Neural crest cell (in vitro differentiated cells): ENCODE results near the gene ZFAND3. TPM values are rescaled to one million over a fixed set of nuclear protein-coding genes. Genes with fewer than 3 reads are reported as not detected.
A peak's percentile ranks its signal among the peaks of the same experiment; 100 is the strongest.

ENCODE experiments used
- DNase-seq: peaks from one replicate; pipeline ENCODE4 v3.0.0; 2021; ENCODE audit warnings: low read depth, mixed read lengths, low spot score
- H3K27ac Mint-ChIP-seq: one replicate; pipeline ENCODE4 v1.8.0; 2021; ENCODE audit warnings: mild to moderate bottlenecking, mixed read lengths; ENCODE audit not compliant: unreplicated experiment
- H3K27me3 Mint-ChIP-seq: 2 replicates; pipeline ENCODE4 v1.8.0; 2021; ENCODE audit warnings: low read depth, mild to moderate bottlenecking, mixed read lengths
- H3K36me3 Mint-ChIP-seq: 2 replicates; pipeline ENCODE4 v1.8.0; 2021; ENCODE audit warnings: low read depth, mild to moderate bottlenecking, mixed read lengths
- H3K4me1 Mint-ChIP-seq: 2 replicates; pipeline ENCODE4 v1.8.0; 2021; ENCODE audit warnings: mixed read lengths
- H3K4me3 Mint-ChIP-seq: one replicate; pipeline ENCODE4 v1.8.0; 2021; ENCODE audit warnings: mild to moderate bottlenecking, mixed read lengths
- H3K9me3 Mint-ChIP-seq: 2 replicates; pipeline ENCODE4 v1.8.0; 2021; ENCODE audit warnings: mixed read lengths
- CTCF ChIP-seq: fragments of 200-600 bp; sonication (generic); conservative IDR thresholded peaks from 2 replicates; pipeline ENCODE4 v1.5.0; 2021; ENCODE audit warnings: antibody characterized with exemption, mild to moderate bottlenecking
- total RNA-seq: library from RNA; stranded (reverse); gene quantifications from 2 replicates; pipeline ENCODE4 v1.2.1, GENCODE V29; 2021

The ZFAND3 gene
- total RNA-seq, 1 donor from 2014 or later = 65.9 TPM

GRCh38 chr6:38170666-38171355 is 351.3 kb downstream of the ZFAND3 start:
- TF ChIP-seq CTCF = no peak
- Mint-ChIP-seq H3K4me1 (peaks cover 16% of the 10 kb centered on the region), H3K27ac (peak overlapping the region; percentile 81), H3K4me3 (peak overlapping the region; percentile 15), H3K9me3 (no peaks in the 10 kb centered on the region), H3K36me3 (peaks cover 2% of the 10 kb centered on the region), H3K27me3 (no peaks in the 10 kb centered on the region)
- DNase-seq = no peak

- H3K4me1 Mint-ChIP-seq = peaks cover 24% of the 10 kb centered on the region
- TF ChIP-seq CTCF = no peak
- H3K27me3 Mint-ChIP-seq = no peaks in the 10 kb centered on the region
- no peaks in the 10 kb centered on the region for H3K9me3 Mint-ChIP-seq
- no peak for DNase-seq
- H3K27ac Mint-ChIP-seq = no peak overlapping the region
- no peak overlapping the region for H3K4me3 Mint-ChIP-seq
- peaks cover 2% of the 10 kb centered on the region for H3K36me3 Mint-ChIP-seq
These were observed 352.6 kb downstream of the ZFAND3 start for GRCh38 chr6:38171997-38172738.

GRCh38 chr6:38172739-38173410 is 353.3 kb downstream of the ZFAND3 start:
- no peaks in the 10 kb centered on the region for H3K9me3 Mint-ChIP-seq
- peak overlapping the region; percentile 50 for H3K27ac Mint-ChIP-seq
- peaks cover 31% of the 10 kb centered on the region for H3K4me1 Mint-ChIP-seq
- no peak for DNase-seq
- H3K4me3 Mint-ChIP-seq = no peak overlapping the region
- no peak for TF ChIP-seq CTCF
- H3K36me3 Mint-ChIP-seq = peaks cover 2% of the 10 kb centered on the region
- no peaks in the 10 kb centered on the region for H3K27me3 Mint-ChIP-seq

- Mint-ChIP-seq H3K4me1 (peaks cover 36% of the 10 kb centered on the region), H3K27ac (no peak overlapping the region), H3K27me3 (no peaks in the 10 kb centered on the region), H3K9me3 (no peaks in the 10 kb centered on the region), H3K36me3 (peaks cover 2% of the 10 kb centered on the region), H3K4me3 (no peak overlapping the region)
- TF ChIP-seq CTCF = no peak
- DNase-seq = no peak
These were observed 354.4 kb downstream of the ZFAND3 start for GRCh38 chr6:38173909-38174308.

- Mint-ChIP-seq H3K4me3 (no peak overlapping the region), H3K27me3 (no peaks in the 10 kb centered on the region), H3K9me3 (no peaks in the 10 kb centered on the region), H3K27ac (peak overlapping the region; percentile 57), H3K36me3 (peaks cover 2% of the 10 kb centered on the region), H3K4me1 (peaks cover 36% of the 10 kb centered on the region)
- TF ChIP-seq CTCF = no peak
- DNase-seq = no peak
These were observed 354.8 kb downstream of the ZFAND3 start for GRCh38 chr6:38174315-38174714.
